Panc1 (cell line): ENCODE data around the gene F11R. TPM values are rescaled to one million over a fixed set of nuclear protein-coding genes. Genes with fewer than 3 reads are reported as not detected.

Experiments used
- ATAC-seq: fragments of 200-7000 bp; cut with Tn5 transposase; 2 replicates; pipeline ENCODE4 v1.9.1; 2020; ENCODE audit warnings: mild to moderate bottlenecking, moderate library complexity
- BruUV-seq: library from RNA; stranded (reverse); fragments of 400-500 nt; replicated peaks from 2 replicates; lab custom pipeline; 2021; lab: Mats Ljungman, UMichigan
- CTCF ChIA-PET: fragments of 300-600 bp; sonication (Branson Sonifier 250); formaldehyde crosslinking; loops from one replicate; lab custom pipeline; 2022; ENCODE audit warnings: antibody characterized with exemption; lab: Charles Lee
- POLR2A ChIA-PET: fragments of 300-600 bp; sonication (Branson Sonifier 250); formaldehyde crosslinking; loops from one replicate; lab custom pipeline; 2022; ENCODE audit warnings: antibody characterized with exemption; lab: Charles Lee
- DNase-seq: peaks from one replicate; pipeline ENCODE4 v3.0.0-alpha.2; 2010; ENCODE audit warnings: low read depth, low spot score
- H3K27ac ChIP-seq: 2 replicates; pipeline ENCODE4 v1.5.1; 2011; ENCODE audit warnings: mild to moderate bottlenecking, low read length, inconsistent platforms
- H3K27me3 ChIP-seq: fragments of 200-500 bp; sonication (Bioruptor generic); 2 replicates; pipeline ENCODE4 v1.6.0; 2014; ENCODE audit warnings: low read length, inconsistent platforms; ENCODE audit not compliant: control insufficient read depth, insufficient read depth
- H3K36me3 ChIP-seq: fragments of 200-500 bp; sonication (Bioruptor generic); 2 replicates; pipeline ENCODE4 v1.5.1; 2014; ENCODE audit warnings: inconsistent platforms, mild to moderate bottlenecking, low read length, moderate library complexity; ENCODE audit not compliant: control insufficient read depth, insufficient read depth
- H3K4me1 ChIP-seq: 2 replicates; pipeline ENCODE4 v1.5.1; 2011; ENCODE audit warnings: inconsistent platforms, mild to moderate bottlenecking, low read length, moderate library complexity; ENCODE audit not compliant: control insufficient read depth, insufficient read depth
- H3K4me3 ChIP-seq, 2 experiments: 2 replicates each; pipeline ENCODE4 v1.5.1; 2011 to 2012; ENCODE audit warnings: low read depth in 2 of 2, low read length in 2 of 2, mild to moderate bottlenecking in 2 of 2, inconsistent platforms in 1 of 2, moderate library complexity in 1 of 2
- H3K9me3 ChIP-seq: fragments of 200-500 bp; sonication (Bioruptor generic); 2 replicates; pipeline ENCODE4 v1.5.1; 2014; ENCODE audit warnings: low read depth, mild to moderate bottlenecking, inconsistent platforms, low read length, moderate library complexity; ENCODE audit not compliant: control insufficient read depth, insufficient read depth
- CTCF ChIP-seq: fragments of 450-650 bp; IDR thresholded peaks from 2 replicates; pipeline ENCODE4 v1.5.1; 2017; ENCODE audit warnings: mild to moderate bottlenecking
- POLR2AphosphoS5 ChIP-seq: IDR thresholded peaks from 2 replicates; pipeline ENCODE4 v1.6.1; 2012; ENCODE audit warnings: mild to moderate bottlenecking, low read depth, low read length, moderate library complexity
- REST ChIP-seq, 2 experiments: IDR thresholded peaks; 2 replicates each; pipeline ENCODE4 v1.6.1; 2011 to 2012; ENCODE audit warnings: low read depth in 2 of 2, control low read depth in 1 of 2, low read length in 1 of 2, mild to moderate bottlenecking in 1 of 2, moderate library complexity in 1 of 2; ENCODE audit not compliant: insufficient read depth in 1 of 2
- SIN3A ChIP-seq: IDR thresholded peaks from 2 replicates; pipeline ENCODE4 v1.6.1; 2012; ENCODE audit warnings: low read depth, mild to moderate bottlenecking, low read length, moderate library complexity, borderline replicate concordance; ENCODE audit not compliant: insufficient read depth
- TCF7L2 ChIP-seq: IDR thresholded peaks from 2 replicates; pipeline ENCODE4 v1.6.1; 2011; ENCODE audit warnings: mild to moderate bottlenecking, low read depth, low read length, inconsistent platforms
- in situ Hi-C: cut with HindIII; loops from 2 replicates; pipeline ENCODE4 v1.10.0; 2016; ENCODE audit warnings: low sequenced_read_pairs, low pct_unique_long_range_greater_than_20kb
- intact Hi-C: fragments of 100-400 bp; cut with micrococcal nuclease; formaldehyde crosslinking; loops from one replicate; pipeline ENCODE4 v1.10.0; 2022; ENCODE audit not compliant: unreplicated experiment
- total RNA-seq: library from RNA; stranded (reverse); gene quantifications from one replicate; pipeline ENCODE4 v1.2.1, GENCODE V29; 2021; ENCODE audit not compliant: unreplicated experiment

The F11R gene
- total RNA-seq, 1 experiment from 2014 or later = 63.0 TPM

DNA sequence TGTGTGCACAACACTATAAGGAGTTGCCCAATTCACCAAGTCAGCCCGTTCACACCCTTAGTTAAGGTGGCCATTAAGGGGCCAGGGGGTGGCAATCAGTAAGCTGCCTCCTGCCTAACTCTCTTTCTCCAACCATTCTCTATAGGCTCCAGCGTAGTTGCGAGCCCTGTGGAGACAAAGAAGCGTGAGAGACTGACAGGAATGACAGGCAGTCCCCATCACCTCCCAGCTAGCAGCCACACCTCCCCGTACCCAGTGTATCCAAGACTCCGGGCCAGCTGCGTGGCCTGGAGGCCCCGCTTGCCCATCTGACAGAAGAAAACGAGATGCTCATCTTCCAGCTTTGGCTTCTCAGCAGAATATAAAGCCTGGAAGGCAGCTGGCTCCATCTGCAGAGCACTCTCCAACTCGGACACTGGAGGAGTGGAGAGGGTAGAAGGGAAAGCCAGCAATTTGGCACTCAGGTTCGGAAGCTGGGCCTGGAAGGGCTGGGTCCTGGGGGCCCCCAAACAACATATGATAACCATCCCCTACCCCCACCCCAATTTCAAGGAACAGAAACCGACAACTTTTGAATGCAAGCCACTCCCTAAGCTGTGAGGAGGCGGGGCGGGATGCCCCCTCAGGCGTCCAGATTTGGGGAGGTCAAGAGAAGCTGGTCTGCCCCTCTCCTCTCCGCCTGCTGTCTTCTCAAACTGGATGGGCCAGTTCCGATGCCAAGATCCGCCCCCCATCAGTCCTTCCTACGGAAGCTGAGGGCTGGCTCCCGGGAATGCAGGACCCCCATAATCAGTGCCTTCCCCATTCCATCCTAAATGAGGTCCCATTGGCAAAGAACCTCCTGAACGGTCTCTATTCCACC, 16.9 kb upstream of the F11R start:
- Histone ChIP-seq H3K9me3 (no peaks in the 10 kb centered on the region), H3K4me3 (peak overlapping the region; percentile 68 to 84), H3K27me3 (no peaks in the 10 kb centered on the region), H3K4me1 (peaks cover 13% of the 10 kb centered on the region), H3K27ac (peak overlapping the region; percentile 70), H3K36me3 (peaks cover 9% of the 10 kb centered on the region)
- DNase-seq (no peak), ATAC-seq (peak; percentile 6; the same call in 1 of the 2 replicates)
- TF ChIP-seq REST (IDR thresholded peaks at IDR 0.05; ENCODE audit: insufficient read depth in 1 of 2, low read depth in 2 of 2, low read length in 1 of 2) (no peak), CTCF (no peak), SIN3A (no peak), POLR2AphosphoS5 (no peak), TCF7L2 (no peak)
- intact Hi-C loops (no loop called here), in situ Hi-C loops (no loop called here)
- ChIA-PET CTCF (interaction anchor here (1.0 kb wide), 1 partner anchor 17 kb away, joined by 7 read pairs; the partner anchor contains the start of gene F11R), POLR2A (no interaction called here)
- BruUV-seq = no TSS peak

DNA sequence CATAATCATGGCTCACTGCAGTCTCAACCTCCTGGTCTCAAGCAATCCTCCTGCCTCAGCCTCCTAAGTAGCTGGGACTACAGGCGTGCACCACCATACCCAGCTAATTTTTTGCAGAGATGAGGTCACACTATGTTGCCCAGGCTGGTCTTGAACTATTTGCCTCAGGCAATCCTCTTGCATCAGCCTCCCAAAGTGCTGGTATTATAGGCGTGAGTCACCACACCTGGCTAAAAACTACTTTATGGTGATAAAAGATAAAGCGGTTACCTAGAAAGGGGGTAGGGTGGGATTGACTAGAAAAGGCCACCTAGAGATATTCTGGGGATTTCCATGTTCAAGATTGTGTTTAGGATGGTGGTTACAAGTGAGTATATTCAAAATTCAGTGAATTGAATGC, 12.8 kb upstream of the F11R start:
- no peak overlapping the region for H3K4me3 ChIP-seq
- ATAC-seq = peak; percentile 31; the same call in 1 of the 2 replicates
- CTCF ChIA-PET = no interaction called here
- peaks cover 8% of the 10 kb centered on the region; the same call in 1 of the 2 replicates for H3K4me1 ChIP-seq
- no TSS peak for BruUV-seq
- no peak for TF ChIP-seq SIN3A
- no peak for TF ChIP-seq REST (IDR thresholded peaks at IDR 0.05; ENCODE audit: insufficient read depth in 1 of 2, low read depth in 2 of 2, low read length in 1 of 2)
- no peak for TF ChIP-seq TCF7L2
- no peak for TF ChIP-seq POLR2AphosphoS5
- H3K27ac ChIP-seq = no peak overlapping the region
- POLR2A ChIA-PET = no interaction called here
- no peak for DNase-seq
- H3K27me3 ChIP-seq = no peaks in the 10 kb centered on the region
- in situ Hi-C loops = no loop called here
- no peaks in the 10 kb centered on the region; the same call in 1 of the 2 replicates for H3K36me3 ChIP-seq
- intact Hi-C loops = no loop called here
- H3K9me3 ChIP-seq = no peaks in the 10 kb centered on the region
